SK-N-MC (cell line): ENCODE measurements around the gene TTC17.

Source experiments
- EZH2 ChIP-seq: fragments of 200-600 bp; sonication (generic); IDR thresholded peaks from one replicate; pipeline ENCODE4 v1.6.1; 2017; ENCODE audit warnings: antibody characterized with exemption
- POLR2AphosphoS5 ChIP-seq: IDR thresholded peaks from 2 replicates; pipeline ENCODE4 v1.6.1; 2012; ENCODE audit warnings: mild to moderate bottlenecking, low read depth, low read length, borderline replicate concordance

DNA sequence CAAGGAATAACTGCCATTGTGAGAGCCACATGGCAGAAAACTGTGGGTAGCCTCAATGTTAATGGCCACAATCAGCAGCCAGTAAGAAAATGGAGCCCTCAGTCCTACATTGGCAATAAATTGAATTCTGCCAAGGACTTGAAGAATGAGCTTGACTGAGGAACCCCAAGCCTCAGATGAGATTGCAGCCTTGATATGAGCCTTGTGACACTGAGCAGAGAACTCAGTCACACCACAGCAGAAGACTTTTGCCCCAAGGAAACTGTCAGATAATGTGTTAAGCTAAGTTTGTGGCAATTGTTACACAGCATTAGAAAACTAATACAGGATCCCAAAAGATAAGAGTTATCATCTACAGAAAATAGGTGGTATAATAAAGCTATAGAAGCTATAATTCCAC, 2.4 kb upstream of the TTC17 start:
- TF ChIP-seq EZH2, result no peak
- TF ChIP-seq POLR2AphosphoS5, result no peak
